ENCODE measurements around the gene RABGAP1L.
"Not testable (repeated sequence)": the region's sequence is repeated elsewhere in the genome, so short reads cannot be mapped to it uniquely, and the experiment has no call there.

The RABGAP1L gene

GRCh38 chr1:174837386-174837785 is 678.1 kb downstream of the RABGAP1L start:
- no peak for DNase-seq

- DNase-seq, result no peak
These were observed 679.9 kb downstream of the RABGAP1L start for GRCh38 chr1:174839211-174839610.

- DNase-seq, result no peak
These were observed 682.4 kb downstream of the RABGAP1L start for GRCh38 chr1:174841747-174842146.

- not testable (repeated sequence) for DNase-seq
These were observed 689.6 kb downstream of the RABGAP1L start for GRCh38 chr1:174848593-174849560.

- DNase-seq, result no peak
These were observed 691.4 kb downstream of the RABGAP1L start for GRCh38 chr1:174850726-174851125.

- DNase-seq, result no peak
These were observed 699.0 kb downstream of the RABGAP1L start for GRCh38 chr1:174858301-174858700.

GRCh38 chr1:174870319-174870718 is 711.0 kb downstream of the RABGAP1L start:
- DNase-seq, result peak; percentile 52

- DNase-seq, result no peak
These were observed 712.6 kb downstream of the RABGAP1L start for GRCh38 chr1:174871886-174872285.

GRCh38 chr1:174872615-174873058 is 713.3 kb downstream of the RABGAP1L start:
- DNase-seq, result peak; percentile 6

- DNase-seq, result peak; percentile 78
These were observed 715.2 kb downstream of the RABGAP1L start for GRCh38 chr1:174874331-174875053.

- DNase-seq, result peak; percentile 98
These were observed 716.0 kb downstream of the RABGAP1L start for GRCh38 chr1:174875306-174875705.

GRCh38 chr1:174877208-174877673 is 717.9 kb downstream of the RABGAP1L start:
- peak; percentile 29 for DNase-seq

GRCh38 chr1:174880171-174880570 is 720.9 kb downstream of the RABGAP1L start:
- no peak for DNase-seq

- no peak for DNase-seq
These were observed 724.1 kb downstream of the RABGAP1L start for GRCh38 chr1:174883409-174883808.

- no peak for DNase-seq
These were observed 724.7 kb downstream of the RABGAP1L start for GRCh38 chr1:174884038-174884437.

GRCh38 chr1:174884566-174884965 is 725.2 kb downstream of the RABGAP1L start:
- DNase-seq, result no peak

- no peak for DNase-seq
These were observed 730.7 kb downstream of the RABGAP1L start for GRCh38 chr1:174890024-174890423.

- DNase-seq, result no peak
These were observed 732.7 kb downstream of the RABGAP1L start for GRCh38 chr1:174892016-174892415.

GRCh38 chr1:174894117-174894762 is 734.9 kb downstream of the RABGAP1L start:
- DNase-seq, result no peak

GRCh38 chr1:174895610-174896009 is 736.3 kb downstream of the RABGAP1L start:
- not testable (repeated sequence) for DNase-seq

GRCh38 chr1:174898102-174898797 is 738.9 kb downstream of the RABGAP1L start:
- no peak for DNase-seq

GRCh38 chr1:174900317-174900716 is 741.0 kb downstream of the RABGAP1L start:
- no peak for DNase-seq
